HepG2 (cell line): ENCODE results near the gene MARCHF2. TPM values are rescaled to one million over a fixed set of nuclear protein-coding genes. Genes with fewer than 3 reads are reported as not detected.

ENCODE experiments used
- ATAC-seq: fragments of 200-7000 bp; cut with Tn5 transposase; 3 replicates; pipeline ENCODE4 v1.9.1; 2020; ENCODE audit warnings: mild to moderate bottlenecking, moderate library complexity
- BruUV-seq: library from RNA; stranded (reverse); fragments of 400-500 nt; replicated peaks from 2 replicates; lab custom pipeline; 2021; lab: Mats Ljungman, UMichigan
- CTCF ChIA-PET: fragments of 300-600 bp; formaldehyde crosslinking; extraction: SDS; loops from one replicate; lab custom pipeline; 2021; ENCODE audit warnings: low total read pairs, inconsistent platforms, low intra/inter-chr PET ratio; lab: Yijun Ruan, JAX
- POLR2A ChIA-PET: fragments of 350-600 bp; sonication (Branson Sonifier 250); formaldehyde crosslinking; loops from one replicate; lab custom pipeline; 2020; ENCODE audit warnings: antibody characterized with exemption, inconsistent platforms; lab: Yijun Ruan, JAX
- DNase-seq: peaks from one replicate; pipeline ENCODE4 v3.0.0-alpha.2; 2015; ENCODE audit warnings: low spot score
- FAIRE-seq: peaks from 3 replicates; lab custom pipeline; 2011; peaks lifted over from hg19 to GRCh38; lab: Jason Lieb, UNC
- H2AFZ ChIP-seq: one replicate; pipeline ENCODE4 v1.6.1; 2011; ENCODE audit warnings: low read length, inconsistent platforms
- H3K27ac ChIP-seq: fragments of 300-600 bp; 3 replicates; pipeline ENCODE4 v1.8.0; 2011; ENCODE audit warnings: mixed run types, mild to moderate bottlenecking, mixed read lengths, low read length, inconsistent platforms; ENCODE audit not compliant: insufficient read depth; ENCODE audit errors: extremely low read length
- H3K27me3 ChIP-seq, 2 experiments: fragments of 200-600 bp in 1 of 2; 2 replicates in 1 of 2; 3 replicates in 1 of 2; pipeline versions ENCODE4 v1.6.0 to v1.8.0; 2011; ENCODE audit warnings: low read length in 2 of 2, mild to moderate bottlenecking in 2 of 2, moderate library complexity in 2 of 2, inconsistent platforms in 1 of 2; ENCODE audit not compliant: insufficient read depth in 2 of 2, control insufficient read depth in 1 of 2
- H3K36me3 ChIP-seq, 2 experiments: fragments of 200-600 bp in 1 of 2; replicated peaks in 1 of 2; 2 replicates in 1 of 2; 3 replicates in 1 of 2; pipeline versions ENCODE4 v1.5.1 to v1.8.0; 2011; ENCODE audit warnings: low read length in 2 of 2, inconsistent platforms in 1 of 2; ENCODE audit not compliant: insufficient read depth in 2 of 2, control insufficient read depth in 1 of 2
- H3K4me1 ChIP-seq: 2 replicates; pipeline ENCODE4 v1.5.1; 2012; ENCODE audit warnings: low read length, inconsistent platforms; ENCODE audit not compliant: insufficient read depth
- H3K4me2 ChIP-seq: 2 replicates; pipeline ENCODE4 v1.6.0; 2011; ENCODE audit warnings: low read depth, low read length, inconsistent platforms
- H3K4me3 ChIP-seq, 3 experiments: fragments of 200-600 bp in 1 of 3; sonication (generic), shearing (Covaris generic) in 1 of 3; replicated peaks in 1 of 3; 2 replicates each; pipeline ENCODE4 v1.5.1; 2011 to 2016; ENCODE audit warnings: low read length in 3 of 3, inconsistent platforms in 2 of 3, low read depth in 2 of 3, mild to moderate bottlenecking in 2 of 3, control low read depth in 1 of 3, mixed read lengths in 1 of 3; ENCODE audit not compliant: insufficient read depth in 1 of 3
- H3K79me2 ChIP-seq: one replicate; pipeline ENCODE4 v1.6.1; 2011; ENCODE audit warnings: low read length, inconsistent platforms; ENCODE audit not compliant: insufficient read depth
- H3K9ac ChIP-seq: 2 replicates; pipeline ENCODE4 v1.6.0; 2011; ENCODE audit warnings: mild to moderate bottlenecking, low read depth, low read length, inconsistent platforms; ENCODE audit not compliant: insufficient read depth
- H3K9me3 ChIP-seq: 2 replicates; pipeline ENCODE4 v1.5.1; 2012; ENCODE audit warnings: mild to moderate bottlenecking, low read length
- H4K20me1 ChIP-seq: 2 replicates; pipeline ENCODE4 v1.6.0; 2011; ENCODE audit warnings: inconsistent platforms, mild to moderate bottlenecking, low read length, moderate library complexity; ENCODE audit not compliant: insufficient read depth
- CC2D1A ChIP-seq: sonication (generic); formaldehyde crosslinking; IDR thresholded peaks from 2 replicates; pipeline ENCODE4 v1.8.1; 2023; ENCODE audit warnings: mild to moderate bottlenecking, missing genetic modification reagents
- CHD4 ChIP-seq: fragments of 200-600 bp; sonication (generic); IDR thresholded peaks from 2 replicates; pipeline ENCODE4 v1.7.0; 2017; ENCODE audit warnings: mild to moderate bottlenecking, low read length, borderline replicate concordance
- DNMT1 ChIP-seq: sonication (generic); formaldehyde crosslinking; IDR thresholded peaks from 2 replicates; pipeline ENCODE4 v1.5.1; 2020; ENCODE audit warnings: mild to moderate bottlenecking, missing genetic modification reagents
- EHMT2 ChIP-seq: fragments of 200-600 bp; sonication (generic); IDR thresholded peaks from 2 replicates; pipeline ENCODE4 v1.7.0; 2017; ENCODE audit warnings: antibody characterized with exemption, low read depth, low read length, borderline replicate concordance
- HNF1B ChIP-seq: sonication (generic); formaldehyde crosslinking; IDR thresholded peaks from 2 replicates; pipeline ENCODE4 v1.5.1; 2020; ENCODE audit warnings: mild to moderate bottlenecking, moderate library complexity, missing genetic modification reagents
- HNRNPL ChIP-seq: fragments of 200-400 bp; formaldehyde crosslinking; IDR thresholded peaks from 2 replicates; pipeline ENCODE4 v1.6.1; 2017; ENCODE audit warnings: mild to moderate bottlenecking, low read depth, low read length
- HOXA7 ChIP-seq: sonication (generic); formaldehyde crosslinking; IDR thresholded peaks from 2 replicates; pipeline ENCODE4 v1.8.1; 2022; ENCODE audit warnings: mild to moderate bottlenecking, missing genetic modification reagents, moderate library complexity
- IKZF4 ChIP-seq: sonication (generic); formaldehyde crosslinking; IDR thresholded peaks from 2 replicates; pipeline ENCODE4 v1.5.1; 2020; ENCODE audit warnings: borderline replicate concordance, mild to moderate bottlenecking, low read depth, missing genetic modification reagents; ENCODE audit errors: not compliant biosample characterization
- KDM2A ChIP-seq: sonication (generic); formaldehyde crosslinking; IDR thresholded peaks from 2 replicates; pipeline ENCODE4 v1.4.0; 2020; ENCODE audit warnings: low read depth, missing genetic modification reagents, borderline replicate concordance
- KMT2A ChIP-seq: sonication (generic); formaldehyde crosslinking; IDR thresholded peaks from 2 replicates; pipeline ENCODE4 v1.4.0; 2020; ENCODE audit warnings: missing genetic modification reagents
- LCORL ChIP-seq, 2 experiments: fragments of 450-650 bp in 1 of 2; sonication (generic) in 1 of 2; formaldehyde crosslinking in 1 of 2; IDR thresholded peaks; 2 replicates each; pipeline versions ENCODE4 v1.5.0 to v1.6.1; 2017 to 2020; ENCODE audit warnings: antibody characterized with exemption in 1 of 2, missing genetic modification reagents in 1 of 2
- MZF1 ChIP-seq: sonication (generic); formaldehyde crosslinking; IDR thresholded peaks from 2 replicates; pipeline ENCODE4 v1.8.1; 2023; ENCODE audit warnings: mild to moderate bottlenecking, missing genetic modification reagents, borderline replicate concordance
- POLR2G ChIP-seq: fragments of 200-400 bp; formaldehyde crosslinking; IDR thresholded peaks from 2 replicates; pipeline ENCODE4 v1.6.1; 2018; ENCODE audit warnings: mild to moderate bottlenecking, low read depth, low read length, moderate library complexity
- SATB2 ChIP-seq: sonication (generic); formaldehyde crosslinking; IDR thresholded peaks from 2 replicates; pipeline ENCODE4 v1.5.0; 2020; ENCODE audit warnings: missing genetic modification reagents
- SSRP1 ChIP-seq: IDR thresholded peaks from 2 replicates; pipeline ENCODE4 v1.6.1; 2016; ENCODE audit warnings: control low read depth
- TBL1XR1 ChIP-seq: fragments of 150-350 bp; IDR thresholded peaks from 2 replicates; pipeline ENCODE4 v1.6.1; 2014; ENCODE audit warnings: borderline replicate concordance, low read length; ENCODE audit not compliant: partially characterized antibody
- ZNF281 ChIP-seq: sonication (generic); formaldehyde crosslinking; IDR thresholded peaks from 2 replicates; pipeline ENCODE4 v1.4.0; 2020; ENCODE audit warnings: missing genetic modification reagents, borderline replicate concordance
- ZNF430 ChIP-seq: sonication (generic); formaldehyde crosslinking; IDR thresholded peaks from 2 replicates; pipeline ENCODE4 v1.9.0; 2021; ENCODE audit warnings: mild to moderate bottlenecking, missing genetic modification reagents
- ZNF510 ChIP-seq: sonication (generic); formaldehyde crosslinking; IDR thresholded peaks from 2 replicates; pipeline ENCODE4 v1.4.0; 2020; ENCODE audit warnings: low read depth, mild to moderate bottlenecking, missing genetic modification reagents
- ZNF563 ChIP-seq: sonication (generic); formaldehyde crosslinking; IDR thresholded peaks from 2 replicates; pipeline ENCODE4 v1.8.0; 2022; ENCODE audit warnings: mild to moderate bottlenecking, moderate library complexity, missing genetic modification reagents
- ZNF576 ChIP-seq: sonication (generic); formaldehyde crosslinking; IDR thresholded peaks from 2 replicates; pipeline ENCODE4 v1.4.0; 2020; ENCODE audit warnings: mild to moderate bottlenecking, missing genetic modification reagents
- WGBS: methylation state at CpG from one replicate; pipeline ENCODE4 v1.1.6; 2017; ENCODE audit warnings: low lambda C conversion rate; 5-methylcytosine and 5-hydroxymethylcytosine counted together
- in situ Hi-C: cut with HindIII; loops from 2 replicates; pipeline ENCODE4 v1.10.0; 2017; ENCODE audit warnings: low pct_unique_long_range_greater_than_20kb; ENCODE audit not compliant: extremely low pct_ligation_motif_present
- intact Hi-C: fragments of 100-400 bp; cut with micrococcal nuclease; formaldehyde crosslinking; loops from one replicate; pipeline ENCODE4 v1.10.0; 2022; ENCODE audit not compliant: unreplicated experiment
- polyA plus RNA-seq, 8 experiments: library from polyadenylated mRNA; depleted of rRNA in 3 of 8; stranded (reverse) in 7 of 8; unstranded in 1 of 8; fragments of >200 nt; fragmentation: Illumina TruSeq in 4 of 8; extraction: Trizol in 4 of 8; gene quantifications; 2 replicates each; pipeline versions ENCODE4 v1.2.1 to v1.2.3, GENCODE V29; 2011 to 2016; ENCODE audit warnings: low read depth in 4 of 8, missing spikeins in 1 of 8, mixed read lengths in 1 of 8; ENCODE audit not compliant: insufficient read depth in 1 of 8
- total RNA-seq, 5 experiments: library from RNA; depleted of rRNA; stranded (reverse); fragments of >200 nt; fragmentation: Illumina TruSeq; extraction: Trizol; gene quantifications; 2 replicates each; pipeline ENCODE4 v1.2.3, GENCODE V29; 2016; ENCODE audit warnings: low read depth in 1 of 5

MARCHF2 gene
- total and polyA plus RNA-seq, 2 of the 13 experiments (the other 11 are each of a cell fraction or from before 2014, with no cell fraction given): 12.7 to 13.0 TPM

GRCh38 chr19:8396185-8396562, 16.9 kb upstream of the MARCHF2 start:
- in situ Hi-C loops (loop anchor here (5.0 kb wide), 1 partner anchor 44 kb away; no protein-coding TSS in a partner anchor), intact Hi-C loops (loop anchor here (1.0 kb wide), 1 partner anchor 42 kb away; no protein-coding TSS in a partner anchor)
- Histone ChIP-seq H3K4me1 (peaks cover 61% of the 10 kb centered on the region), H3K79me2 (peaks cover 52% of the 10 kb centered on the region), H3K4me3 (no peak overlapping the region), H3K9me3 (no peaks in the 10 kb centered on the region), H3K27ac (peak overlapping the region; percentile 25), H3K9ac (no peak overlapping the region), H2AFZ (no peak overlapping the region), H3K4me2 (no peak overlapping the region), H4K20me1 (peaks cover 9% of the 10 kb centered on the region), H3K27me3 (no peaks in the 10 kb centered on the region), H3K36me3 (peaks cover 0 to 7% of the 10 kb centered on the region in 2 experiments; a peak in 1 of 5 replicates)
- DNase-seq (no peak), FAIRE-seq (no peak), ATAC-seq (no peak)
- ChIA-PET CTCF (interaction anchor here (1.5 to 2.7 kb wide), 2 partner anchors 42 to 48 kb away, joined by 5 to 35 read pairs; no protein-coding TSS in a partner anchor), POLR2A (no interaction called here)
- 92% methylated on average over 7 of the region's 7 CpGs for WGBS
- BruUV-seq: no TSS peak
- TF ChIP-seq ZNF510: no peak
- TF ChIP-seq HNRNPL: 0 out of 2 replicates have a peak, but pooled peaks have one; percentile 50
- TF ChIP-seq POLR2G: no peak
- no peak for TF ChIP-seq MZF1 (CRISPR knock-in tag)
- TF ChIP-seq ZNF281: no peak
- no peak for TF ChIP-seq KDM2A (CRISPR knock-in tag)
- no peak for TF ChIP-seq CC2D1A
- TF ChIP-seq CHD4: peak; percentile 63; the same call in 1 of the 2 replicates
- TF ChIP-seq HOXA7 (CRISPR knock-in tag): no peak
- TF ChIP-seq IKZF4 (CRISPR knock-in tag): no peak
- no peak for TF ChIP-seq ZNF563 (CRISPR knock-in tag)
- no peak for TF ChIP-seq DNMT1
- TF ChIP-seq EHMT2: no peak
- no peak for TF ChIP-seq ZNF576 (CRISPR knock-in tag)
- no peak for TF ChIP-seq SSRP1 (CRISPR knock-in tag)
- TF ChIP-seq TBL1XR1: no peak
- no peak for TF ChIP-seq LCORL (IDR thresholded peaks at IDR 0.05)
- no peak for TF ChIP-seq LCORL (CRISPR knock-in tag; IDR thresholded peaks at IDR 0.05)
- no peak for TF ChIP-seq KMT2A (CRISPR knock-in tag)
- TF ChIP-seq SATB2 (CRISPR knock-in tag): no peak
- TF ChIP-seq HNF1B: 0 out of 2 replicates have a peak, but pooled peaks have one; percentile 16
- 0 out of 2 replicates have a peak, but pooled peaks have one; percentile 49 for TF ChIP-seq ZNF430 (CRISPR knock-in tag)
